ENCODE data around the gene OR6C2. TPM values are rescaled to one million over a fixed set of nuclear protein-coding genes. Genes with fewer than 3 reads are reported as not detected.
"Not testable (repeated sequence)": the region's sequence is repeated elsewhere in the genome, so short reads cannot be mapped to it uniquely, and the experiment has no call there.

The OR6C2 gene
- total RNA-seq, 1 donor from 2014 or later, result not detected

- not testable (repeated sequence) for H3K36me3 Mint-ChIP-seq (ENCODE audit: unreplicated experiment); H3K9me3 Mint-ChIP-seq (ENCODE audit: unreplicated experiment); DNase-seq; H3K27me3 Mint-ChIP-seq (ENCODE audit: unreplicated experiment); H3K4me1 Mint-ChIP-seq (ENCODE audit: low read depth, unreplicated experiment); H3K27ac Mint-ChIP-seq (ENCODE audit: unreplicated experiment)
- peak overlapping the region; percentile 52 for H3K4me3 Mint-ChIP-seq (ENCODE audit: unreplicated experiment)
Measured at GRCh38 chr12:55414889-55415288, 29.0 kb upstream of the OR6C2 start.

DNA sequence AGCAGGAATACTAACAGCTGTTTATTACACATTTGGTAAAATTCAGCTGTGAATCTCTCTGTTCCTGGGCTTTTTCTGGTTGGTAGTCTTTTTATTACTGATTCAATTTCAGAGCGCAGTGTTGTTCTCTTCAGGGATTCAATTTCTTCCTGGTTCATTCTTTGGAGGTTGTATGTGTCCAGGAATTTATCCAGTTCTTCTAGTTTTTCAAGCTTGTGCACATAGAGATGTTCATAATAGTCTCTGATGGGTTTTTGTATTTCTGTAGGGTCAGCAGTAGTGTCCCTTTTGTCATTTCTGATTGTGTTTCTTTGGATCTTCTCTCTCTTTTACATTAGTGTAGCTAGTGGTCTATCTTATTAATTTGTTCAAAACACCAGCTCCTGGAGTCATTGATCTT lies 26.9 kb upstream of the OR6C2 start:
- Mint-ChIP-seq H3K4me1 (ENCODE audit: low read depth, unreplicated experiment) (no peaks in the 10 kb centered on the region), H3K27ac (ENCODE audit: unreplicated experiment) (no peak overlapping the region), H3K9me3 (ENCODE audit: unreplicated experiment) (no peaks in the 10 kb centered on the region), H3K27me3 (ENCODE audit: unreplicated experiment) (no peaks in the 10 kb centered on the region), H3K36me3 (ENCODE audit: unreplicated experiment) (no peaks in the 10 kb centered on the region), H3K4me3 (ENCODE audit: unreplicated experiment) (no peak overlapping the region)
- TF ChIP-seq CTCF (IDR thresholded peaks at IDR 0.05; ENCODE audit: partially characterized antibody, unreplicated experiment), result no peak
- DNase-seq, result no peak

- no peak for DNase-seq
- Mint-ChIP-seq H3K9me3 (ENCODE audit: unreplicated experiment) (no peaks in the 10 kb centered on the region), H3K36me3 (ENCODE audit: unreplicated experiment) (no peaks in the 10 kb centered on the region), H3K4me3 (ENCODE audit: unreplicated experiment) (no peak overlapping the region), H3K4me1 (ENCODE audit: low read depth, unreplicated experiment) (no peaks in the 10 kb centered on the region), H3K27ac (ENCODE audit: unreplicated experiment) (no peak overlapping the region), H3K27me3 (ENCODE audit: unreplicated experiment) (no peaks in the 10 kb centered on the region)
- TF ChIP-seq CTCF (IDR thresholded peaks at IDR 0.05; ENCODE audit: partially characterized antibody, unreplicated experiment), result no peak
Measured at GRCh38 chr12:55420307-55420962, 23.4 kb upstream of the OR6C2 start.

- H3K27ac Mint-ChIP-seq (ENCODE audit: unreplicated experiment), result no peak within 1 kb of the TSS
- no peak for DNase-seq
- TF ChIP-seq CTCF (IDR thresholded peaks at IDR 0.05; ENCODE audit: partially characterized antibody, unreplicated experiment), result no peak
- no peaks in the 10 kb centered on the region for H3K27me3 Mint-ChIP-seq (ENCODE audit: unreplicated experiment)
- H3K9me3 Mint-ChIP-seq (ENCODE audit: unreplicated experiment), result no peaks in the 10 kb centered on the region
- H3K36me3 Mint-ChIP-seq (ENCODE audit: unreplicated experiment), result no peaks in the 10 kb centered on the region
- no peaks in the 10 kb centered on the region for H3K4me1 Mint-ChIP-seq (ENCODE audit: low read depth, unreplicated experiment)
- no peak within 1 kb of the TSS for H3K4me3 Mint-ChIP-seq (ENCODE audit: unreplicated experiment)
Measured at GRCh38 chr12:55425954-55426353, 17.9 kb upstream of the OR6C2 start, which contains the start of gene OR6C76. TSS of gene OR6C76 (plus strand) at chr12:55426254. CDS start at chr12:55426254, 0 bp downstream.

GRCh38 chr12:55428331-55429243 lies 15.3 kb upstream of the OR6C2 start:
- Mint-ChIP-seq H3K27me3 (ENCODE audit: unreplicated experiment) (no peaks in the 10 kb centered on the region), H3K27ac (ENCODE audit: unreplicated experiment) (no peak overlapping the region)
- no peak for DNase-seq

GRCh38 chr12:55441233-55441632 lies 2.6 kb upstream of the OR6C2 start:
- not testable (repeated sequence) for DNase-seq; H3K9me3 Mint-ChIP-seq (ENCODE audit: unreplicated experiment); H3K4me1 Mint-ChIP-seq (ENCODE audit: low read depth, unreplicated experiment); H3K36me3 Mint-ChIP-seq (ENCODE audit: unreplicated experiment); H3K27me3 Mint-ChIP-seq (ENCODE audit: unreplicated experiment); H3K4me3 Mint-ChIP-seq (ENCODE audit: unreplicated experiment); H3K27ac Mint-ChIP-seq (ENCODE audit: unreplicated experiment)

More at GRCh38 chr12:55428331-55429243, 15.3 kb upstream of the OR6C2 start:
- no peak overlapping the region for H3K4me3 Mint-ChIP-seq (ENCODE audit: unreplicated experiment)
- H3K9me3 Mint-ChIP-seq (ENCODE audit: unreplicated experiment), result no peaks in the 10 kb centered on the region
- TF ChIP-seq CTCF (IDR thresholded peaks at IDR 0.05; ENCODE audit: partially characterized antibody, unreplicated experiment), result no peak
- no peaks in the 10 kb centered on the region for H3K36me3 Mint-ChIP-seq (ENCODE audit: unreplicated experiment)
- no peaks in the 10 kb centered on the region for H3K4me1 Mint-ChIP-seq (ENCODE audit: low read depth, unreplicated experiment)

All from glutamatergic neuron (in vitro differentiated cells).